H9 (cell line): Measurements from ENCODE around the gene SAMMSON. TPM values are rescaled to one million over a fixed set of nuclear protein-coding genes. Genes with fewer than 3 reads are reported as not detected.

Experiments used
- DNase-seq: peaks from one replicate; pipeline ENCODE4 v3.0.0-alpha.2; 2017
- H2AFZ ChIP-seq: one replicate; pipeline ENCODE4 v1.6.1; 2013; ENCODE audit warnings: mild to moderate bottlenecking, low read length, control low read depth, moderate library complexity
- H2AK5ac ChIP-seq: 2 replicates; pipeline ENCODE4 v1.6.1; 2013; ENCODE audit warnings: low read length, control low read depth, mixed read lengths; ENCODE audit not compliant: insufficient read length
- H2BK120ac ChIP-seq: one replicate; pipeline ENCODE4 v1.6.1; 2013; ENCODE audit warnings: low read depth, mild to moderate bottlenecking, low read length, control low read depth, inconsistent platforms; ENCODE audit not compliant: poor library complexity, severe bottlenecking
- H2BK12ac ChIP-seq: 2 replicates; pipeline ENCODE4 v1.6.1; 2013; ENCODE audit warnings: low read length, control low read depth, mixed read lengths, low read depth; ENCODE audit not compliant: insufficient read length
- H2BK15ac ChIP-seq: 2 replicates; pipeline ENCODE4 v1.6.1; 2013; ENCODE audit warnings: low read depth, low read length, control low read depth
- H2BK20ac ChIP-seq: one replicate; pipeline ENCODE4 v1.6.1; 2013; ENCODE audit warnings: low read depth, mild to moderate bottlenecking, low read length, control low read depth, inconsistent platforms; ENCODE audit not compliant: poor library complexity, severe bottlenecking
- H2BK5ac ChIP-seq: 2 replicates; pipeline ENCODE4 v1.6.1; 2013; ENCODE audit warnings: low read length, control low read depth, mixed read lengths; ENCODE audit not compliant: insufficient read length
- H3K14ac ChIP-seq: 2 replicates; pipeline ENCODE4 v1.6.1; 2013; ENCODE audit warnings: low read length, control low read depth; ENCODE audit not compliant: insufficient read depth
- H3K18ac ChIP-seq: 2 replicates; pipeline ENCODE4 v1.6.1; 2013; ENCODE audit warnings: low read depth, mild to moderate bottlenecking, mixed read lengths, low read length, control low read depth; ENCODE audit not compliant: insufficient read length
- H3K23ac ChIP-seq: 2 replicates; pipeline ENCODE4 v1.6.1; 2013; ENCODE audit warnings: low read length, control low read depth, mixed read lengths, low read depth; ENCODE audit not compliant: insufficient read length
- H3K23me2 ChIP-seq: 2 replicates; pipeline ENCODE4 v1.6.1; 2013; ENCODE audit warnings: low read depth, mild to moderate bottlenecking, mixed read lengths, low read length, control low read depth; ENCODE audit not compliant: insufficient read length, poor library complexity, severe bottlenecking
- H3K27ac ChIP-seq: 2 replicates; pipeline ENCODE4 v1.5.1; 2013; ENCODE audit warnings: low read length, control low read depth, mixed read lengths, low read depth; ENCODE audit not compliant: insufficient read length
- H3K27me3 ChIP-seq: 2 replicates; pipeline ENCODE4 v1.6.1; 2013; ENCODE audit warnings: low read length, control low read depth, inconsistent platforms; ENCODE audit not compliant: insufficient read depth
- H3K4ac ChIP-seq: 2 replicates; pipeline ENCODE4 v1.6.1; 2013; ENCODE audit warnings: low read depth, mild to moderate bottlenecking, control low read depth, inconsistent platforms, low read length, moderate library complexity
- H3K4me1 ChIP-seq: 2 replicates; pipeline ENCODE4 v1.6.1; 2013; ENCODE audit warnings: low read length, control low read depth, inconsistent platforms; ENCODE audit not compliant: insufficient read depth
- H3K4me2 ChIP-seq: 2 replicates; pipeline ENCODE4 v1.6.1; 2013; ENCODE audit warnings: low read length, control low read depth, mixed read lengths; ENCODE audit not compliant: insufficient read length, insufficient read depth
- H3K56ac ChIP-seq: 2 replicates; pipeline ENCODE4 v1.6.1; 2013; ENCODE audit warnings: low read depth, mild to moderate bottlenecking, mixed read lengths, low read length, control low read depth; ENCODE audit not compliant: insufficient read length
- H3K79me1 ChIP-seq: 2 replicates; pipeline ENCODE4 v1.6.1; 2013; ENCODE audit warnings: low read depth, mild to moderate bottlenecking, moderate library complexity, low read length, control low read depth, inconsistent platforms; ENCODE audit not compliant: insufficient read depth, poor library complexity, severe bottlenecking
- H3K79me2 ChIP-seq: 2 replicates; pipeline ENCODE4 v1.6.1; 2013; ENCODE audit warnings: low read length, control low read depth, inconsistent platforms; ENCODE audit not compliant: insufficient read depth
- H3K9ac ChIP-seq: 2 replicates; pipeline ENCODE4 v1.6.1; 2013; ENCODE audit warnings: low read length, control low read depth, mixed read lengths; ENCODE audit not compliant: insufficient read length; ENCODE audit errors: extremely low read depth
- H3K9me3 ChIP-seq: one replicate; pipeline ENCODE4 v1.6.1; 2013; ENCODE audit warnings: low read depth, low read length, inconsistent platforms; ENCODE audit not compliant: control insufficient read depth
- H3T11ph ChIP-seq: one replicate; pipeline ENCODE4 v1.6.1; 2013; ENCODE audit warnings: mild to moderate bottlenecking, low read length, control low read depth, inconsistent platforms
- H4K20me1 ChIP-seq: one replicate; pipeline ENCODE4 v1.6.1; 2013; ENCODE audit not compliant: control insufficient read depth, insufficient read length, insufficient read depth
- H4K5ac ChIP-seq: 2 replicates; pipeline ENCODE4 v1.6.1; 2013; ENCODE audit warnings: low read depth, mild to moderate bottlenecking, mixed read lengths, low read length, control low read depth; ENCODE audit not compliant: insufficient read length
- H4K8ac ChIP-seq: replicated peaks from 2 replicates; pipeline ENCODE4 v1.6.1; 2013; ENCODE audit warnings: low read length, control low read depth, mixed read lengths, low read depth; ENCODE audit not compliant: insufficient read length
- H4K91ac ChIP-seq: 2 replicates; pipeline ENCODE4 v1.6.1; 2013; ENCODE audit warnings: low read depth, mild to moderate bottlenecking, moderate library complexity, mixed read lengths, low read length, control low read depth; ENCODE audit not compliant: insufficient read length
- H3K27ac Mint-ChIP-seq, 3 experiments: 2 replicates in 2 of 3; 3 replicates in 1 of 3; pipeline ENCODE4 v1.8.0; 2020 to 2021; ENCODE audit warnings: mixed read lengths in 3 of 3, mild to moderate bottlenecking in 1 of 3, moderate library complexity in 1 of 3
- H3K27me3 Mint-ChIP-seq: 2 replicates; pipeline ENCODE4 v1.8.0; 2021; ENCODE audit warnings: low read depth, mild to moderate bottlenecking, moderate library complexity, mixed read lengths
- H3K36me3 Mint-ChIP-seq, 3 experiments: 2 replicates in 2 of 3; 3 replicates in 1 of 3; pipeline ENCODE4 v1.8.0; 2020 to 2021; ENCODE audit warnings: low read depth in 3 of 3, mixed read lengths in 3 of 3; ENCODE audit not compliant: insufficient read depth in 1 of 3
- H3K4me1 Mint-ChIP-seq, 2 experiments: 2 replicates each; pipeline ENCODE4 v1.8.0; 2020; ENCODE audit warnings: mixed read lengths in 2 of 2
- H3K4me3 Mint-ChIP-seq, 2 experiments: 2 replicates in 1 of 2; 3 replicates in 1 of 2; pipeline ENCODE4 v1.8.0; 2020 to 2021; ENCODE audit warnings: mild to moderate bottlenecking in 2 of 2, mixed read lengths in 2 of 2, moderate library complexity in 1 of 2
- H3K9me3 Mint-ChIP-seq, 2 experiments: 2 replicates in 1 of 2; 3 replicates in 1 of 2; pipeline ENCODE4 v1.8.0; 2020; ENCODE audit warnings: mild to moderate bottlenecking in 2 of 2, mixed read lengths in 2 of 2, moderate library complexity in 1 of 2
- WGBS: extraction: QIAGEN DNeasy Blood & Tissue Kit; methylation state at CpG from one replicate; pipeline ENCODE4 v1.1.7; 2013; ENCODE audit warnings: missing lambda C conversion rate, low lambda C conversion rate, mixed read lengths; ENCODE audit not compliant: insufficient read length; ENCODE audit errors: extremely low coverage; 5-methylcytosine and 5-hydroxymethylcytosine counted together
- total RNA-seq: library from RNA; stranded (reverse); gene quantifications from 2 replicates; pipeline ENCODE4 v1.2.1, GENCODE V29; 2021
- TF ChIP-seq, protein P1 (sequence below): fragments of 200-600 bp; sonication (generic); conservative IDR thresholded peaks from 3 replicates; pipeline ENCODE4 v1.8.0; 2021; ENCODE audit warnings: antibody characterized with exemption, mild to moderate bottlenecking

Gene SAMMSON
- total RNA-seq, 1 experiment from 2014 or later: not detected

- Mint-ChIP-seq H3K4me1 (peaks cover 8 to 10% of the 10 kb centered on the region in 2 experiments), H3K27ac (no peak overlapping the region; a peak in 1 of 7 replicates), H3K9me3 (no peaks in the 10 kb centered on the region; a peak in 1 of 5 replicates), H3K36me3 (no peaks in the 10 kb centered on the region), H3K27me3 (peaks cover 19% of the 10 kb centered on the region), H3K4me3 (no peak overlapping the region)
- no peak overlapping the region for H3K9ac ChIP-seq
- no peak overlapping the region for H3K27ac ChIP-seq
- H3K4me2 ChIP-seq: no peak overlapping the region
- no peak overlapping the region for H4K8ac ChIP-seq
- H3K23me2 ChIP-seq: no peaks in the 10 kb centered on the region
- H4K91ac ChIP-seq: no peak overlapping the region
- no peak for DNase-seq
- H2AFZ ChIP-seq: no peak overlapping the region
- no peak overlapping the region for H2BK120ac ChIP-seq
- no peak overlapping the region for H3K14ac ChIP-seq
- no CpG with 5 or more reads among the region's 6 CpGs for WGBS
- no peak overlapping the region for H3T11ph ChIP-seq
- no peak overlapping the region for H2BK15ac ChIP-seq
- TF ChIP-seq, protein P1, sequence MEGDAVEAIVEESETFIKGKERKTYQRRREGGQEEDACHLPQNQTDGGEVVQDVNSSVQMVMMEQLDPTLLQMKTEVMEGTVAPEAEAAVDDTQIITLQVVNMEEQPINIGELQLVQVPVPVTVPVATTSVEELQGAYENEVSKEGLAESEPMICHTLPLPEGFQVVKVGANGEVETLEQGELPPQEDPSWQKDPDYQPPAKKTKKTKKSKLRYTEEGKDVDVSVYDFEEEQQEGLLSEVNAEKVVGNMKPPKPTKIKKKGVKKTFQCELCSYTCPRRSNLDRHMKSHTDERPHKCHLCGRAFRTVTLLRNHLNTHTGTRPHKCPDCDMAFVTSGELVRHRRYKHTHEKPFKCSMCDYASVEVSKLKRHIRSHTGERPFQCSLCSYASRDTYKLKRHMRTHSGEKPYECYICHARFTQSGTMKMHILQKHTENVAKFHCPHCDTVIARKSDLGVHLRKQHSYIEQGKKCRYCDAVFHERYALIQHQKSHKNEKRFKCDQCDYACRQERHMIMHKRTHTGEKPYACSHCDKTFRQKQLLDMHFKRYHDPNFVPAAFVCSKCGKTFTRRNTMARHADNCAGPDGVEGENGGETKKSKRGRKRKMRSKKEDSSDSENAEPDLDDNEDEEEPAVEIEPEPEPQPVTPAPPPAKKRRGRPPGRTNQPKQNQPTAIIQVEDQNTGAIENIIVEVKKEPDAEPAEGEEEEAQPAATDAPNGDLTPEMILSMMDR: no peak
- no peak overlapping the region for H3K23ac ChIP-seq
- no peak overlapping the region for H3K4ac ChIP-seq
- H4K5ac ChIP-seq: no peak overlapping the region
- no peak overlapping the region for H2AK5ac ChIP-seq
- H2BK5ac ChIP-seq: no peak overlapping the region
- no peaks in the 10 kb centered on the region for H3K79me1 ChIP-seq
- no peaks in the 10 kb centered on the region for H3K4me1 ChIP-seq
- no peaks in the 10 kb centered on the region for H4K20me1 ChIP-seq
- H2BK12ac ChIP-seq: no peak overlapping the region
- H3K18ac ChIP-seq: no peak overlapping the region
- no peaks in the 10 kb centered on the region for H3K9me3 ChIP-seq
- no peaks in the 10 kb centered on the region for H3K79me2 ChIP-seq
- no peak overlapping the region for H3K56ac ChIP-seq
- no peaks in the 10 kb centered on the region; the same call in 1 of the 2 replicates for H3K27me3 ChIP-seq
- H2BK20ac ChIP-seq: no peak overlapping the region
Observed at GRCh38 chr3:69987833-69988232, 11.7 kb upstream of the SAMMSON start.
